Smooth muscle cell of the brain vasculature (primary cell): Measurements from ENCODE around the gene MLXIP.
"Not testable (repeated sequence)": the region's sequence is repeated elsewhere in the genome, so short reads cannot be mapped to it uniquely, and the experiment has no call there.

ENCODE experiments used
- DNase-seq: peaks from one replicate; pipeline ENCODE4 v3.0.0-alpha.2; 2012; ENCODE audit warnings: low read depth, low spot score

The MLXIP gene

DNA sequence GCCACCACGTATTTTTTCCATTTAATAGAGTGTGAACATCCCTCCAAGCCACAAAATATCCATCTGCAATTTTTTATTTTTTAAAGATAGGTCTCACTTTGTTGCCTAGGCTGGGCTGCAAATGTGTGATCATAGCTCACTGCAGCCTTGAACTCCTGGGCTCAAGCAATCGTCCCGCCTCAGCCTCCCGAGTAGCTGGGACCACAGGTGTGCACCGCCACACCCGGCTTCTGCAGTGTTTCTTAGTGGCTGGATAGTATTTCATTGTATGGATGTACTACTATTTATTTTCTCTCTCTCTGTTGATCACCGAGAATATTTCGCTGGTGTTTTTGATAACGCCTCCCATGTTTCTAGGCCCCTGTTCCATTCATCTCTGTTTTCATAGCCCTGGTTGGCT is 17.5 kb downstream of the MLXIP start:
- DNase-seq, result no peak

DNA sequence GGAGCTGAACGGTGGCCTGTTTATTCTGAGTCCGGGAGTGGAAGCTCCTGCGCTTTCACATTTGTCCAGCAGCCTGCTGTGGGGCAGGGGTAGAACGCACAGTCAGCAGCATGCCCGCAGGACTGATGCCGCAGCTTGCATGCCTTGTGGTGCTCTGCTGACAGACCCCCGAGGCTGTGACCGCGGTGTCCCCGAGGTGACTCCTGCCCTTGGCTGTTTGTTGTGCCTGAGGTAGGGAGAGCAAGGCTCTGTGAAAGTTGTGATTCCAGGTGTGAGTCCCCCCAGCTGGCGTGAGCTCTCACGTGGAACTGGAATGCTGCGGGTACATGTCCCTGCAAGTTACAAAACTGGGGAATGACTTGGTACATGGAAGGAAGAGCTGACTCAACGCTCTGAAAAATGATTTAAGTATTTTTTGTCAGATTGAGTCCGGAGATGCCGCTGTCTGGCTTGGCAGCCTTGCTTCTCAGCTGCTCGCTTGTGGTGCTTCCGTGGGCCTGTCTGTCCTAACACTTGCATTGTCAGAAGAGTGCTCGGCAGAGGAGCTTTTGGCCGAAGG is 18.1 kb downstream of the MLXIP start:
- no peak for DNase-seq

DNA sequence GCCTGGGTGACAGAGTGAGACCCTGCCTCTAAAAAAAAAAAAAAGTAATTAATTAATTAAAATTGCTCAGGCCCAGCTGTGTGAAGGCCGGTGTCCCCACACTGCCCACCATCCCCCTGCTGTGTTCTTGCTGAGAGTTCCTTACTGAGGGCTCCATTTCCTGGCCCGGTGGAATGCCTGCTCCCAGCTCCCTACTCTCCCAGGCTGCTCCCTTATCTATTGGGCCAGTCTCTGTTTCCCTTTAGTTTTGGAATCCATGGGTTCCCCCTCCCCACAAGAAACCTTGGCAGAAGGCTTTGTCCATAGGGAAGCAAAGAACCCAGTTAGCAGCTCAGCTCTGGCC is 19.0 kb downstream of the MLXIP start:
- DNase-seq, result no peak

DNA sequence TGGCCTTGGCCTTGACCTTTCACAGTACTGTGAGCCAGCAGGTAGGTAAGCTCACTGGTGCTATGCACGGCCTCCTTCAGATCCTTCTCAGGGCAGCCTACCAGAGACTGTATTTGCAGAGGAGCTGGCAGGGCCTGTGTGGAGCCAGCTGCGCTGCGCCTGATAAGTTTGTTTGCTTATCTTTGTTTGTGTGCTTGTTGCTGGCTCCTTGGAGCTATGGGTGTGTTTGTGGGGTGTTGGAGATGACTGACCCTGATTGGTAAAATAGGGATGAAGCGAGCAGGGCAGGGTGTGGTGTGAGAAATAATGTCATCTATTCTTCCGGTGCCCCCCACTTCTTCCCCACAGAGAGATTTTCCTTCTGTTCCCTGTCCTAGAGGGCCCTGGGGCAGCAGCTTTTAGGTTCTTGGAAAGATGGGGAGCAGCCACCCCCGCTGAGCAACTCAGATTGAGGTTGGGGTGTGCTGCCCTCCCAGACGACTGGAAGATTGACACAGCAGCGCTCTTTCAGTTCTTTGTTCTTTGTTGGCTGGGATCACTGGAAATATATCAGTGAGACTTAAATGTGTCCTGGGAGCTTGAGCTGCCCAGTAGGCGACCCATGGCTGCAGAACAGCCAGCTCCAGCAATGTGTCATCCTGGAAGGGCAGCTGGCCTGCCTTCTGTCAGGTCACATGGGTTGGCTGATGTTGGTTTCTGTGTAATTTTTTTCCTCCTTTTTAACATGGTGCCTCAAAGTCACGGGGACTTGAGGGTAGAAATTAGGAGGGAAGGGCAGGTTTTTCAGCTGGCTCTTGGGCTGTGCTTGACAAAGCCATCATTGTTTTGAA is 19.6 kb downstream of the MLXIP start:
- DNase-seq, result no peak

DNA sequence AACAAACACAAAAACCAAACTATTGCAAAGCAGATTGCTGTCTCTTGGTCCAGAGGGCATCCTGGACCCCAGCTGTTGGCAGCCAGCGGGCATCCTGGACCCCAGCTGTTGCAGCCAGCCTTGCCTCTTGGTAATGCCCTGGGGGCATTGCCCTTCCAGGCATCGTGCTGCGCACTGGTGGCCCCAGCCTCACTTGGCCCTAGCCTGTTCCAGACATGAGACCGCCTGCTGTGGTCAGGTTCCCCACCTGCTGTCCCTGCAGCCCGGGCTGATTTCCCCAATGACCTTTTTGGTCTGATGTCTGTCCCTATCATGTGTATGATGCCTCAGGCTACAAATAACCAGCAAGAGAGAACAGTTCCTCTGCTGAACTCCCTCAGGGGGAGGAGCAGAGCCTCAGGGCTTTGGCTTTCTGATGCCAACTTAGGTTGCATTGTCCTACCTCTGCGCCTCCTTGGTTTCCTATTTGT is 20.8 kb downstream of the MLXIP start:
- no peak for DNase-seq

DNA sequence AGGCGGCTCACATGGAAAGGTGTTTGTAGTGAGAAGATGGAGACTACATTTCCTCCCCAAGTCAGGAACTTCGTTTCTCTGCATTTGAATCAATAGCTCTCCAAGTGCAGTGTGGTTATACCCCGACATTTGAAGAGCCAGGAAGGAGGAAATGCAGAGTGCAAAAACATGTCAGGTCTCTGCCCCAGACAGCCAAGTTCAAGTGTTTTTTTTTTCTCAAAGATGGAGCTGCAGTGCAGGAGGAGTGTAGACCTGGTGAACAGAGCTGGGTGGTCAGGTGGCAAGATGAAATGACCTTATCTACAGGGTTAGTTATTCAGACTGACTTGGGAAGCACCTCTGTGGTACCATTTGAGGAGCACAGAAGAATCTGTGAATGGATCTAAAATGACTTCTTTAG is 21.3 kb downstream of the MLXIP start:
- DNase-seq, result no peak

DNA sequence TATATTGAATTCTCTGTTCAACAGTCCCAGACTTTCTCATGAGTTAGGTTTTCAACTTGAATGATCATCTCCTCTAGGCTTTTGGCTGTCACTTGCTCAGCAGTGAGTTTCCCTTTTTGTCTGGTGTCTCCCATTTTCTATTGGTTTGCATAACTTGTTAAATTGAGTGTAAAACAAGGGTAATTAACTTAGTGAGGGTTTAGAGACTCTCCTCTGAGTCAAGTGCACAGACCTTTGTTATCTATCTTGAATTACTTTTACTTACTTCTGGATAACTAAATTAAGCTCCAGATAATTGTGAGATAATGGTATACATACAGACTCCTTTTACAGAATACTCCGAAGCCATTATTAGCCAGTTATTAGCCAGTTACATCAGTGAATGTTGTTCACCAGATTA is 22.0 kb downstream of the MLXIP start:
- DNase-seq, result no peak

DNA sequence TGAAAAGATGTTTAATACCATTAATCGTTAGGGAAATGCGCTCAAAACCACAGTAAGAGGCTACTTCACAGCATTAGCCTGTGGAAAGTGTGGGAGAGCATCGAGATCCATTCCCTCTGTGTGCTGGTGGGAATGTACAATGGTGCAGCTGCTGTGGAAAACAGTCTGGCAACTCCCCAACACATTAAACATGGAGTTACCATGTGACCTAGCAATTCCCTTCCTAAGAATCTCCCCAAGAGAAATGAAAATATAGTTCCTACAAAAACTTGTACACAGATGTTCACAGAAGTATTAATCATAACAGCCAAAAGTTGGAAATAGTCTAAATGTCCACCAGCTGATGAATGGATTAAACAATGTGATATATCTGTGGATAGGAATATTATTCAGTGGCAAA is 23.8 kb downstream of the MLXIP start:
- DNase-seq, result no peak

DNA sequence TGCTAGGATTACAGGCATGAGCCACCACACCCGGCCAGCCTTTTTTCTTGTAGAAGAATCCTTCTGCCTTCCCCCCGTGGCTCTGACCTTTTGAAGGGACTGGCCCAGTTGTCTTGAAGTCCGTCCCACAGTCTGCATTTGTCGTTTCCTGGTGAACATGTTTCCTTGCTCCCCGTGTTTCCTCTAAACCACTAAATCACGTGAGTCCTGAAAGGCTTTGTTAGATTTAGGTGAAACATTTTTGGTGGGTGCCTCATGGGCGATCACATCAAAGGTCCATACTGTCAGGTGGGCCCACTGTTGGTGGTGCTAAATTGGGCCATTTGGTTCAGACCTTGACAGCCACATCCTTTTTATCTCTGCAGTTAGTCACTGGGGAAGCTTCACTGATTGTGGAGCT is 26.3 kb downstream of the MLXIP start:
- DNase-seq, result no peak

DNA sequence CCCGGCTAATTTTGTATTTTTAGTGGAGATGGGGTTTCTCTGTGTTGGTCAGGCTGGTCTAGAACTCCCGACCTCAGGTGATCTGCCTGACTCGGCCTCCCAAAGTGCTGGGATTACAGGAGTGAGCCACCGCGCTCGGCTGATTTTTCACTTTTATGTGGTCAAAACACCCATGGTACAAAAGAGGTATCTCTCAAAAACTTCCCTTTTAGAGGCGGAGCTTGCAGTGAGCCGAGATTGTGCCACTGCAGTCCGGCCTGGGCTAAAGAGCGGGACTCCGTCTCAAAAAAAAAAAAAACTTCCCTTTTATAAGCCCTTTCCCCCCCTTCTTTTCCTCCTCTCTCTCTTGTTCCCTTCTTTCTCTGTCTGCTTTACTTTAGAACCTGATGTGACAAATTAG is 26.9 kb downstream of the MLXIP start:
- not testable (repeated sequence) for DNase-seq

DNA sequence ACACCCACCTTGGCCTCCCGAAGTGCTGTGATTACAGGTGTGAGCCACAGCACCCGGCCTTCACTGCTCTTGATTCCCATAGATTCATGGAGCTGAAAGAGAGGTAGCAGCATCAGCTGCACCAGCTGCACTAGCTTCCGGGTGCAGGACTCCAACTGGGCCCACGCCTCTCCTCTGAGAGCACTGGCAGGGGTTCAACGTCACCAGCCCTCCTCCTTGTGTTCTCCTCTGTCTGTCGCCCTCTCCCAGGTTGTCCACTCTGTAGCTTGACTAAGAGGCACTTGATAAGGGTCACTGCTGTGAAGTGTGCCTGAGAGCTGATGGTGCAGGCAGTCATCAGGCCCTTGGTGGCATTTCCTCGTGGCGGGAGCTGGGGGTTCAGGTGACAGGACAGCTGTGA is 28.3 kb downstream of the MLXIP start:
- DNase-seq, result no peak

DNA sequence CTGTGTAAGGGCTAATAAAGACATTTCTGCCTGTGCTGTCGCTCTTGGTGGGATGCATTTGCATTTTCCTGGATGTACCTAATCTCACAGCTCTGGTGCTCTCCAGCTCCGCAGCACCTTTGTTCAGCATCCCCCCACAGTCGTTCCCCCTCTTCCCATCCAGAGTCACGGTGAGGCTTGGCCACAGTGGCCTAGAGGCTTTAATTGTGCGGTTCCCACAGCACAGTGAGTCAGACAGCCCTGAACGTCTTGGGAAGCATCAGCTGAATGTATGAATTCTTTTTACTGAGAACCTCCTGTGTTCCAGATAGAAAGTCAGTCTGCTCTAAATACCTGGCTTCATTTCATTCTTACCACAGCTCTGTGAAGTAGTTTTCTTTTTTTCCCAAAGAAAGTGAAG is 28.7 kb downstream of the MLXIP start:
- DNase-seq, result no peak

DNA sequence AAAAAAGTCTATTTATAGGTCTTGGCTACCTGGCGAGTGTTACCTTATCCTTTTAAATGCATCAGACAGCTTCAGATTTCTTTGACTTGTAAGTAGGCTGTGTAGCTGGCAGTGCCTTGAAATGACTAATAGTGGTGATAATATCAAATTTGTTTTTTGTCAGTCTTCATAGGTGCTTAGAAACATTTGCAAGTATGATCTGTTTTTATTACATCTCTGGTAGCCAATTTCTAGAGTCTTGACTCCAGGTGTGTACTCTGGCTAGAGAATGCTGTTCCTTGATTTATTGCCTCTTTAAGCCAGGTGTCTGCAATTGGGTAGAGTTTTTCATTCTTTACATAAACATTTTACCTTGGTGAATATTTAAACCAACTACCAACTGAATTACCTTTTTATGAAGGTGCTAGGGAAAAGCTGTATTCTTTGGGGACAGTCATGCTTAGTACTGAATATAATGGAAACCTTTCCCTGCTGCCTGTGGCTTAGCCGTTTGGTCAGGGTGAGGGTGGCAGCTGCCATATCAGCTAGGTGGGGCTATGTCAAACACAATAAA is 32.6 kb downstream of the MLXIP start:
- no peak for DNase-seq

DNA sequence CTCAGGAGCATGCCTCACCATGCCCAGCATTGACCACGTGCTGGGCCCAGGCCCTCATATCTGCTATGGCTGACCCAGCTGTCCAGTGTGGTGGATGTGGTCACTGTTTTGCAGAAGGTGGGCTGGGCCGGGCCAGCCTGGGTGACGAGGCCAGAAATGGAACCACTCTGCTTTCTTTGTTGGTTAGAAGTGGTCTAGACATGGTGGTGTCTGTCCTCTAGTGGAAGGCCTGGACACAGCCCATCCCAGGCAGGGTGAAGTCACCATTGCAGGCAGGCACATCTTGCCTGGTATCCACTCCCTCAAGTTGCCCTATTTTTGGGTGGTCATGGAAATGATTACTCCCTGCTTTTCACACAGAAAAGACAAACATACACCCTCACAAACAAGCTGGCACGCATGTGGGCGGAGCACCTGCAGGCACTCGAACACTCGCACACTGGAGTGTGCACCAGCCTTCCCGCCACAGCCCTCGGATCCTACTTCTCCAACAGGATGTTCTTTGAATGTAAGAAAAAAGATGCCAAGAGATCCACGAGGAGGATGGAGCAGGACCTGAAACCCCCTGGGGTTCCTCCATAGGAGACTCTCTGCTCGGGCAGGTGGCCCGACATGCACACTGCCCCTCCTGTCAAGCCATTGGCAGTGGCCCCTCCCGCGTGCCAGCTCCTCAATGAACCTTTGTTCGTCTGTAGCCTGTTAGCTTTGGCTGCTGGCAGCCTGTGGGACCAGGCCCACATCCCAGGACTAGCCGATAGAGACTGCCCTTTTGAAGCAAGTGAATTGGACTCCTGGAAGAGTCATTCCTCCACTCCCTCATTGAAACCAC is 38.4 kb downstream of the MLXIP start:
- DNase-seq, result no peak

DNA sequence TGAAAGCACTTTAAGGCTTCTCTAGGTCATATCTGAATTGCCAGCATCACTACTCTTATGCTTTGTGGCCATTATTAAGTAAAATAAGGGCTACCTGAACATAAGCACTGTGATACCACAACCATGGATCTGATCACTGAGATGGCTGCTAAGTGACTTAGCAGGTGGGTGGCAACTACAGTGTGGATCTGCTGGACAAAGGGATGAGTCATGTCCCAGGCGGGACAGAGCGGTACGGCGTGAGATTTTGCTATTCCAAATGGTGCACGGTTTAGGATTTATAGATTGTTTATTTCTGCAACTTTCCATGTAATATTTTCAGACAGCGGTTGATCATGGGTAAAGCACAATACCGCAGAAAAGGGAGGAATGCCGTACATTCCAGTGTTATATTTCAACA is 39.4 kb downstream of the MLXIP start:
- no peak for DNase-seq

DNA sequence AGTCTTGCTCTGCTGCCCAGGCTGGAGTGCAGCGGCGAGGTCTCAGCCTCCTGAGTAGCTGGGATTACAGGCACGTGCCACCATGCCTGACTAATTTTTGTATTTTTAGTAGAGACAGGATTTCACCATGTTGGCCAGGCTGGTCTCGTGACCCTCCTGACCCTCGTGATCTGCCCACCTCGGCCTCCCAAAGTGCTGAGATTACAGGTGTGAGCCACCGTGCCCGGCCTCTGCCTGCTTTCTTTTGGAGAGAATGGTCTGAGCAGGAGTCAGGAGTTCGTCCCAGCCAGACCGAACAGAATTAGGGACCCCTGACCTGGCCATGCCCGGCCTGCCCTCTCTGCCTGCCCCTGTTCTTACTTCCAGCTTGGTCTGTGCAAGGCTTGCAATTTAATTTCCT is 42.8 kb downstream of the MLXIP start:
- DNase-seq, result not testable (repeated sequence)

DNA sequence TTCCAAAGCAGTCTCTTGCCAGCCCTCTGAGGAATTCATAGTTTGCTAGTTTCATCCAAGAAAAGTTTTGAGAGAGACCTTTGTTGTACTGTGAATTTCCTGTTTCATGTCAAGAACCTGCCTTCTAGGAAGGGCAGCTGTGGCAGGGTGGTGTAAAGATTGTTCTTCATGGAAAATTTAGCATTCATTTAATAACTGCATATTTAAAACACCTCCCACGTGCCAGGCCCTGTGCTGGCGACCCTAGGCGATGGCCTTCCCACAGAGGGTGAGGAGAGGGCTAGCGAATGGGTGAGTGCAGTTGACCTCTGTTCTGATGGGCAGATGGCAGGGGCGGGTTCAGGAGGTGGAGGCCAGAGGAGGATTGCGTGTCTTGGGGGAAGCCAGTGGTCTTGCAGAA is 43.2 kb downstream of the MLXIP start:
- DNase-seq, result no peak

DNA sequence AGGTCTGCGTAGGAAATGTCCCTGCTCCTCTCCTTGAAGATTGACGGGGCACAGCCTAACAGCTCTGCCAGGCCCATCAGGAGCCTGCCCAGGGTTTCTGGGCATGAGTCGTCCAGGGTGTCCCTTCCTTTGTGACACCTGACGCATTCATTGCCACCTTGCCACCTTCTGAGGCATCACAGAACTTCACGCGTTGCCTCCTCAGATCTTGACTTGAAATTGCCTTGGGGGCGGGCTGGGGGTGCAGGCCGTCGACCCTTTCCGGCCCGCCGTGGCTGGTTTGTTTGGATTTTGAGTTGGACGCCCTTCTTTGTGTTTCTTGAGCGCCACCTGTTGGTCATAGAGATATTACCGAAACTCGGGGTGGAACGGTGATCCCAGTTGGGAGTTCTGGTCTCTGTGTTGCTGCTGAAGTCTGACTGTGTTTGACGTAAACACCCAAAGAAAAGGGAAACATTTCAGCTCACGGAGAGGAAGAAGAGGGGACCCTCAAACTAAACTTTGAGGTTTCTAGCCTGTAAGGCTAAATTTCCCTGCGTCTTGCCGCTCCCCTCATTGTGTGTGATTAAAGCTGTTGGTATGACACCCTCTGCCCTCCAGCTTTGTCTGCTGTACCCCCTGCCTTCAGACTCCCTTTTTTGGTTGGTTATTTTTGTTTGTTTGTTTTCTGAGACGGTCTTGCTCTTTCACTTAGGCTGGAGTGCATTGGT is 44.6 kb downstream of the MLXIP start:
- no peak for DNase-seq

DNA sequence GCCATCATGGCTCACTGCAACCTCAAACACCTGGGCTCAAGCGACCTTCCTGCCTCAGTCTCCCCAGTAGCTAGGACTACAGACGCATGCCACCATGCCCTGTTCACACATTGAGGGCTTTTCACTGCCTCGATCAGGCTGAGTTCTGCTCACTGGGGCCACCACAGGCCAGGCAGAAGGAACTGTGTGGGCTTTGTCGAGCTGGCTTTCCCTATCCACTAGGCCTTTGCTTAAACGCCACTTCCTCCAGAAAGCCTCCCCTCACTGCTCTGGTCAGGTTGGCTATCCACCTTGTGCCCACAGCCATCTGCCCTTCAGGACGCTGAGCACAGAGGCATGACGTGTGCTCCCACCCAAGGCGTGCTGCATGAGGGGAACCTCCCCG is 45.2 kb downstream of the MLXIP start:
- no peak for DNase-seq

DNA sequence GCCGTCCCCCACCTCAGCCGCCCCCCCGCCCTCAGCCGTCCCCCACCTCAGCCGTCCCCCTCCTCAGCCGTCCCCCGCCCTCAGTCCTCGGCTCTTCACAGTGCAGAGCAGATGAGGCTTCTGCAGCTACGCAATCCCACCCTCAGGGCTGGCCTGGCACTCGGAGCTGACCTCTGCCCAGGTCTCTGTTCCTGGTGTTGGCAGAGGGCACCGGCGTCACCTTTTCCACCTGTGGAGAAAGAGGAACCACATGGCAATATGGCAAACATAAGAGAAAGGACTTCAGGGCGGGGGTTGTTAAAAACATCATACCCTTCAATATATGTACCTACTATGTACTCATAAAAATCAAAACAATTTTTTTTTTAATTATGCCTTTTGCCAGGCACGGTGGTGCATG is 45.8 kb downstream of the MLXIP start:
- no peak for DNase-seq

DNA sequence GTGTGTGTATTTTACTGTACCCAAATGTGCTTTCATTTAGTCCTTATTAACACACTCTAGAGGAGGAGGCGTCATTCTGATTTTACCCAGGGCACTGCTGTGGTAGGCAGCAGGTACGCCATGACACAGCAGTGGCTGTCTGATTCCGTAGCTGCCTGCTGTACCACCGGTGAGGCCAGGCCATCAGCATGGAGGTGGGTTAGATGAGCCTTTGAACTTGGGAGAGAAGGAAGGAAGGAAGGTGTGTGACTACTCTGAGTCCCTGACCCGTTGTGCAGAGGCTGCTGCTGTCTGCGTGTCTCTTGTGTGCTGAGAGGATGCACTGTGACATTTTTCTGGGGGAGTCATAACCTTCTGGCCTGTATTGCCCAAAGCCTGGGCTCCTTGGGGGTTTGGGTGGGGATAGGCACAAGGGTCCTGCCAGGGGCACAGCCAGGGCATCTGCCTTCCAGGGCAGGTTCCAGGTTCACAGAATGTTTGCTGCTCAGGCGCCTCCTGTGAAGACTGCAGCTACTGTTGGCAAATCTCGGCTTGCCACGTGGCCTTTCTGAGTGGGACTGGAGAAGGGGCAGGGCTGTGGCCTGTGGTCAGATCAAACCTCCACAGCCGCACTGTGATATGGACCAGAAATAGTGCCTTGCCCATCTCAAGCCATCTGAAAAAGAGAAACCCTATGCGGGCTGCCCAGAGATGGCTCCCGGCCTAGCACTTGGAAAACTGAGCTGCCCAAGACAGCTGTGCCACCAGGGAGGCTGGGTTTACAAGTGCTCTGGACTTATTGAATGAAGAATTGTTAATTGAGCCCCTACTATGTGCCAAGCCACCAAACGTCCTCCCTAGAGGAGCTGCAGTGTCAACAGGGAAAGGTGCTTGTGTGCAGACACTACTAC is 47.1 kb downstream of the MLXIP start:
- no peak for DNase-seq
